ENCODE results near the gene CYSTM1. TPM values are rescaled to one million over a fixed set of nuclear protein-coding genes. Genes with fewer than 3 reads are reported as not detected.

Gene CYSTM1
- total RNA-seq, 2 experiments from 2014 or later, result 8.6 to 10.3 TPM

GRCh38 chr5:140238756-140239155, 63.8 kb downstream of the CYSTM1 start:
- no peaks in the 10 kb centered on the region for H3K36me3 Mint-ChIP-seq (ENCODE audit: low read depth)
- ChIA-PET POLR2A (no interaction called here), CTCF (interaction anchor here (0.9 to 3.2 kb wide), 6 partner anchors 16 to 125 kb away, joined by 4 to 17 read pairs (median 4); partner anchors contain the start of gene HBEGF)
- H3K4me1 Mint-ChIP-seq, result no peaks in the 10 kb centered on the region
- peaks cover 3% of the 10 kb centered on the region for H3K27me3 Mint-ChIP-seq
- no peaks in the 10 kb centered on the region for H3K9me3 Mint-ChIP-seq
- H3K27ac Mint-ChIP-seq, result no peak overlapping the region
- H3K4me3 Mint-ChIP-seq, result no peak overlapping the region
- DNase-seq, result no peak

- no peak for DNase-seq
- H3K9me3 Mint-ChIP-seq, result no peaks in the 10 kb centered on the region
- ChIA-PET CTCF (interaction anchor here (0.5 to 3.2 kb wide), 17 partner anchors 7 to 838 kb away, joined by 3 to 17 read pairs (median 4); partner anchors contain the start of genes HBEGF and SLC4A9), POLR2A (no interaction called here)
- H3K4me3 Mint-ChIP-seq, result no peak overlapping the region
- no peak overlapping the region for H3K27ac Mint-ChIP-seq
- peaks cover 2% of the 10 kb centered on the region for H3K27me3 Mint-ChIP-seq
- H3K36me3 Mint-ChIP-seq (ENCODE audit: low read depth), result peaks cover 2% of the 10 kb centered on the region
- peaks cover 2% of the 10 kb centered on the region for H3K4me1 Mint-ChIP-seq
Measured at GRCh38 chr5:140239461-140239860, 64.5 kb downstream of the CYSTM1 start.

GRCh38 chr5:140239939-140240700, 65.1 kb downstream of the CYSTM1 start:
- CTCF ChIA-PET, result interaction anchor here (0.5 to 3.2 kb wide), 18 partner anchors 8 to 838 kb away, joined by 3 to 17 read pairs (median 4); partner anchors contain the start of genes HBEGF and SLC4A9
- H3K36me3 Mint-ChIP-seq (ENCODE audit: low read depth), result peaks cover 7% of the 10 kb centered on the region
- no peak overlapping the region for H3K4me3 Mint-ChIP-seq
- peak; percentile 74 for DNase-seq
- H3K27me3 Mint-ChIP-seq, result no peaks in the 10 kb centered on the region
- H3K27ac Mint-ChIP-seq, result no peak overlapping the region
- H3K9me3 Mint-ChIP-seq, result no peaks in the 10 kb centered on the region
- POLR2A ChIA-PET, result no interaction called here
- H3K4me1 Mint-ChIP-seq, result peaks cover 8% of the 10 kb centered on the region

- H3K4me3 Mint-ChIP-seq, result no peak overlapping the region
- no peak overlapping the region for H3K27ac Mint-ChIP-seq
- no peak for DNase-seq
- CTCF ChIA-PET, result interaction anchor here (0.8 to 6.3 kb wide), 8 partner anchors 9 to 118 kb away, joined by 3 to 86 read pairs (median 10); partner anchors contain the start of gene SLC4A9
- H3K4me1 Mint-ChIP-seq, result peaks cover 18% of the 10 kb centered on the region
- peaks cover 12% of the 10 kb centered on the region for H3K36me3 Mint-ChIP-seq (ENCODE audit: low read depth)
- H3K27me3 Mint-ChIP-seq, result no peaks in the 10 kb centered on the region
- POLR2A ChIA-PET, result no interaction called here
- H3K9me3 Mint-ChIP-seq, result no peaks in the 10 kb centered on the region
Measured at GRCh38 chr5:140240987-140241706, 66.2 kb downstream of the CYSTM1 start.

- no peaks in the 10 kb centered on the region for H3K27me3 Mint-ChIP-seq
- peaks cover 28% of the 10 kb centered on the region for H3K4me1 Mint-ChIP-seq
- no peak for DNase-seq
- ChIA-PET CTCF (interaction anchor here (0.8 to 7.6 kb wide), 8 partner anchors 8 to 160 kb away, joined by 3 to 88 read pairs (median 11); partner anchors contain the start of genes ANKHD1 and HBEGF), POLR2A (no interaction called here)
- H3K4me3 Mint-ChIP-seq, result no peak overlapping the region
- H3K27ac Mint-ChIP-seq, result no peak overlapping the region
- no peaks in the 10 kb centered on the region for H3K9me3 Mint-ChIP-seq
- H3K36me3 Mint-ChIP-seq (ENCODE audit: low read depth), result peaks cover 12% of the 10 kb centered on the region
Measured at GRCh38 chr5:140242099-140242498, 67.1 kb downstream of the CYSTM1 start.

GRCh38 chr5:140242890-140243585, 68.0 kb downstream of the CYSTM1 start:
- H3K27ac Mint-ChIP-seq, result no peak overlapping the region
- ChIA-PET POLR2A (interaction anchor here (0.6 kb wide), 1 partner anchor 69 kb away, joined by 3 read pairs; no protein-coding TSS in a partner anchor), CTCF (interaction anchor here (0.5 to 7.6 kb wide), 14 partner anchors 10 to 477 kb away, joined by 3 to 88 read pairs (median 10); partner anchors contain the start of genes ANKHD1, HBEGF and SLC4A9)
- H3K4me1 Mint-ChIP-seq, result peaks cover 31% of the 10 kb centered on the region
- no peaks in the 10 kb centered on the region for H3K9me3 Mint-ChIP-seq
- no peak for DNase-seq
- H3K27me3 Mint-ChIP-seq, result no peaks in the 10 kb centered on the region
- H3K4me3 Mint-ChIP-seq, result no peak overlapping the region
- peaks cover 12% of the 10 kb centered on the region for H3K36me3 Mint-ChIP-seq (ENCODE audit: low read depth)

- Mint-ChIP-seq H3K4me1 (peaks cover 37% of the 10 kb centered on the region), H3K27me3 (no peaks in the 10 kb centered on the region), H3K9me3 (no peaks in the 10 kb centered on the region), H3K27ac (peak overlapping the region; percentile 9), H3K36me3 (ENCODE audit: low read depth) (peaks cover 15% of the 10 kb centered on the region), H3K4me3 (no peak overlapping the region)
- POLR2A ChIA-PET, result interaction anchor here (0.6 to 1.2 kb wide), 4 partner anchors 59 to 103 kb away, joined by 3 to 7 read pairs (median 4); partner anchors contain the start of genes HBEGF and PFDN1
- CTCF ChIA-PET, result interaction anchor here (0.5 to 7.6 kb wide), 29 partner anchors 11 to 476 kb away, joined by 3 to 88 read pairs (median 5); partner anchors contain the start of genes ANKHD1, HBEGF and SLC4A9
- DNase-seq, result no peak
Measured at GRCh38 chr5:140243706-140244250, 68.8 kb downstream of the CYSTM1 start.

GRCh38 chr5:140244525-140245025, 69.6 kb downstream of the CYSTM1 start:
- POLR2A ChIA-PET, result interaction anchor here (0.7 to 1.2 kb wide), 3 partner anchors 58 to 102 kb away, joined by 3 to 7 read pairs (median 6); partner anchors contain the start of genes HBEGF and PFDN1
- CTCF ChIA-PET, result interaction anchor here (0.6 to 7.6 kb wide), 32 partner anchors 11 to 585 kb away, joined by 3 to 88 read pairs (median 4); partner anchors contain the start of genes HBEGF and SLC4A9
- peak; percentile 90 for DNase-seq
- H3K4me3 Mint-ChIP-seq, result no peak overlapping the region
- H3K36me3 Mint-ChIP-seq (ENCODE audit: low read depth), result peaks cover 20% of the 10 kb centered on the region
- H3K9me3 Mint-ChIP-seq, result no peaks in the 10 kb centered on the region
- peaks cover 45% of the 10 kb centered on the region for H3K4me1 Mint-ChIP-seq
- no peaks in the 10 kb centered on the region for H3K27me3 Mint-ChIP-seq
- H3K27ac Mint-ChIP-seq, result peak overlapping the region; percentile 81

GRCh38 chr5:140245341-140245740, 70.4 kb downstream of the CYSTM1 start:
- POLR2A ChIA-PET, result no interaction called here
- H3K36me3 Mint-ChIP-seq (ENCODE audit: low read depth), result peaks cover 26% of the 10 kb centered on the region
- H3K4me1 Mint-ChIP-seq, result peaks cover 53% of the 10 kb centered on the region
- no peaks in the 10 kb centered on the region for H3K27me3 Mint-ChIP-seq
- H3K27ac Mint-ChIP-seq, result peak overlapping the region; percentile 87
- peak; percentile 27 for DNase-seq
- H3K9me3 Mint-ChIP-seq, result peaks cover 2% of the 10 kb centered on the region
- H3K4me3 Mint-ChIP-seq, result peak overlapping the region; percentile 0
- CTCF ChIA-PET, result interaction anchor here (0.6 to 7.6 kb wide), 18 partner anchors 9 to 466 kb away, joined by 3 to 88 read pairs (median 4); partner anchors contain the start of genes HBEGF and SLC4A9

GRCh38 chr5:140245926-140246325, 70.9 kb downstream of the CYSTM1 start:
- peaks cover 58% of the 10 kb centered on the region for H3K4me1 Mint-ChIP-seq
- peak overlapping the region; percentile 42 for H3K27ac Mint-ChIP-seq
- ChIA-PET CTCF (interaction anchor here (0.8 to 7.6 kb wide), 7 partner anchors 9 to 119 kb away, joined by 3 to 88 read pairs (median 33); partner anchors contain the start of genes HBEGF and SLC4A9), POLR2A (no interaction called here)
- DNase-seq, result no peak
- H3K4me3 Mint-ChIP-seq, result no peak overlapping the region
- peaks cover 2% of the 10 kb centered on the region for H3K9me3 Mint-ChIP-seq
- peaks cover 30% of the 10 kb centered on the region for H3K36me3 Mint-ChIP-seq (ENCODE audit: low read depth)
- H3K27me3 Mint-ChIP-seq, result no peaks in the 10 kb centered on the region

- no peak overlapping the region for H3K4me3 Mint-ChIP-seq
- H3K9me3 Mint-ChIP-seq, result peaks cover 2% of the 10 kb centered on the region
- ChIA-PET CTCF (interaction anchor here (0.7 to 7.6 kb wide), 6 partner anchors 9 to 1073 kb away, joined by 3 to 88 read pairs (median 40); partner anchors contain the start of genes HBEGF and SLC4A9), POLR2A (no interaction called here)
- H3K27ac Mint-ChIP-seq, result peak overlapping the region; percentile 28
- peaks cover 32% of the 10 kb centered on the region for H3K36me3 Mint-ChIP-seq (ENCODE audit: low read depth)
- H3K4me1 Mint-ChIP-seq, result peaks cover 59% of the 10 kb centered on the region
- no peak for DNase-seq
- no peaks in the 10 kb centered on the region for H3K27me3 Mint-ChIP-seq
Measured at GRCh38 chr5:140246378-140247122, 71.6 kb downstream of the CYSTM1 start.
